DOHH2 (cell line): Measurements from ENCODE around the gene FLNA.

Source experiments
- H3F3A ChIP-seq: fragments of 200-600 bp; sonication (generic), shearing (Covaris generic); 2 replicates; pipeline ENCODE4 v1.6.0; 2016; ENCODE audit warnings: antibody characterized with exemption, mild to moderate bottlenecking; ENCODE audit not compliant: control insufficient read depth, insufficient read depth
- H3K27ac ChIP-seq: fragments of 200-600 bp; sonication (generic); 2 replicates; pipeline ENCODE4 v1.5.1; 2014; ENCODE audit warnings: low read depth, mild to moderate bottlenecking, low read length, moderate library complexity
- H3K27me3 ChIP-seq: fragments of 200-600 bp; sonication (generic); 2 replicates; pipeline ENCODE4 v1.6.1; 2014; ENCODE audit warnings: mild to moderate bottlenecking, low read length, mixed read lengths; ENCODE audit not compliant: control insufficient read depth
- H3K36me3 ChIP-seq: fragments of 200-600 bp; sonication (generic); 2 replicates; pipeline ENCODE4 v1.6.1; 2014; ENCODE audit warnings: mild to moderate bottlenecking, low read length, moderate library complexity, mixed read lengths; ENCODE audit not compliant: control insufficient read depth
- H3K4me1 ChIP-seq: fragments of 200-600 bp; sonication (generic); 2 replicates; pipeline ENCODE4 v1.6.1; 2014; ENCODE audit warnings: mild to moderate bottlenecking, low read length, mixed read lengths; ENCODE audit not compliant: control insufficient read depth
- H3K4me2 ChIP-seq: fragments of 200-600 bp; sonication (generic); 2 replicates; pipeline ENCODE4 v1.6.0; 2014; ENCODE audit warnings: mild to moderate bottlenecking, low read length, moderate library complexity
- H3K4me3 ChIP-seq: fragments of 200-600 bp; sonication (generic); 2 replicates; pipeline ENCODE4 v1.5.1; 2014; ENCODE audit warnings: mild to moderate bottlenecking, low read length, mixed read lengths
- H3K79me2 ChIP-seq: fragments of 200-600 bp; sonication (generic); 2 replicates; pipeline ENCODE4 v1.6.1; 2014; ENCODE audit warnings: mild to moderate bottlenecking, low read length, mixed read lengths; ENCODE audit not compliant: control insufficient read depth
- H3K9me2 ChIP-seq: fragments of 200-600 bp; sonication (generic); replicated peaks from 2 replicates; pipeline ENCODE4 v1.6.1; 2014; ENCODE audit warnings: mild to moderate bottlenecking, low read length, mixed read lengths; ENCODE audit not compliant: control insufficient read depth
- H3K9me3 ChIP-seq: fragments of 200-600 bp; sonication (generic); 2 replicates; pipeline ENCODE4 v1.6.1; 2014; ENCODE audit warnings: antibody characterized with exemption, low read length, mixed read lengths; ENCODE audit not compliant: control insufficient read depth, insufficient read depth
- H4K20me1 ChIP-seq: fragments of 200-600 bp; sonication (generic); 2 replicates; pipeline ENCODE4 v1.6.0; 2014; ENCODE audit warnings: low read depth, mild to moderate bottlenecking, antibody characterized with exemption, low read length, moderate library complexity; ENCODE audit not compliant: control insufficient read depth, insufficient read depth
- EZH2phosphoT487 ChIP-seq: fragments of 200-600 bp; sonication (generic); IDR thresholded peaks from 2 replicates; pipeline ENCODE4 v1.6.1; 2017; ENCODE audit warnings: borderline replicate concordance, mild to moderate bottlenecking, antibody characterized with exemption, low read length, moderate library complexity, mixed read lengths
- TF ChIP-seq, protein P1 (sequence below): fragments of 200-600 bp; sonication (generic); IDR thresholded peaks from one replicate; pipeline ENCODE4 v1.5.1; 2014; ENCODE audit warnings: antibody characterized with exemption, mild to moderate bottlenecking, low read depth, low read length; ENCODE audit not compliant: poor library complexity, severe bottlenecking

FLNA gene

DNA sequence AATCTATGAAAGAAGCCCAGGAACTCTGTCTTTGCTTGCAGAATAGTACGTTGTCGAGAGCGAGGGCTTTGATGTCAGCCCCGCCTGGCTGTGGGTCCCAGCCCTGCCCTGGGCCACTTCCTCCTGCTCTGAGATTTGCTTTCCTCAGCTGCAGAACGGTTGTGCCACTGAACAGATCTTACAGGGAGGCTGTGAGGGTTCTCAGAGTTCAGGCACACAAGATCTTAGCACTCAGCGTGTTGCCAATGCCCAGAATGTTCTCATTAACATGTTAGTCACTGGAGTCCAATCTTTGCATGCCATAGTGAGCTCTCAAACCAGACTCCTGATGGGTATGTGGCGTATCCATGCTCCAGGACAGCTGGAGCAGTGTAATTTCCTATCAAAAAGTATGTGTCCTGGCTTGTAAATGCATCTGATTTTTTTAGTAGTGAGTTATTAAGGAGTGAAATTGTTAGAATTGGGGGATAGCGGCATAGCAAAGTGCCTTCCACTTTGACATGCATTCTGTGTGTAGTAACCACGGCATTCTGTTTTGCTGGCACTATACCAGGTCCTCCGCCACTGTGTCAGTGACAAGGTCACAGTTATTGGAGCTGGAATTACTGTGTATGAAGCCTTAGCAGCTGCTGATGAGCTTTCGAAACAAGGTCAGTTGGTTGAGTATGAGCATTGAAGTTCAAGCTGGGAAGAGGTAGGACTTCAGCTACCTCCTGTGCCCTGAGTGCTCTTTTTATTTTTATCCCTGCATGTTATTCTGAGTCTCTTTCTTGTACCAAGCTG is 47.2 kb downstream of the FLNA start:
- TF ChIP-seq, protein P1, sequence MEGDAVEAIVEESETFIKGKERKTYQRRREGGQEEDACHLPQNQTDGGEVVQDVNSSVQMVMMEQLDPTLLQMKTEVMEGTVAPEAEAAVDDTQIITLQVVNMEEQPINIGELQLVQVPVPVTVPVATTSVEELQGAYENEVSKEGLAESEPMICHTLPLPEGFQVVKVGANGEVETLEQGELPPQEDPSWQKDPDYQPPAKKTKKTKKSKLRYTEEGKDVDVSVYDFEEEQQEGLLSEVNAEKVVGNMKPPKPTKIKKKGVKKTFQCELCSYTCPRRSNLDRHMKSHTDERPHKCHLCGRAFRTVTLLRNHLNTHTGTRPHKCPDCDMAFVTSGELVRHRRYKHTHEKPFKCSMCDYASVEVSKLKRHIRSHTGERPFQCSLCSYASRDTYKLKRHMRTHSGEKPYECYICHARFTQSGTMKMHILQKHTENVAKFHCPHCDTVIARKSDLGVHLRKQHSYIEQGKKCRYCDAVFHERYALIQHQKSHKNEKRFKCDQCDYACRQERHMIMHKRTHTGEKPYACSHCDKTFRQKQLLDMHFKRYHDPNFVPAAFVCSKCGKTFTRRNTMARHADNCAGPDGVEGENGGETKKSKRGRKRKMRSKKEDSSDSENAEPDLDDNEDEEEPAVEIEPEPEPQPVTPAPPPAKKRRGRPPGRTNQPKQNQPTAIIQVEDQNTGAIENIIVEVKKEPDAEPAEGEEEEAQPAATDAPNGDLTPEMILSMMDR: no peak
- TF ChIP-seq EZH2phosphoT487: no peak
- Histone ChIP-seq H3K36me3 (no peaks in the 10 kb centered on the region), H4K20me1 (no peaks in the 10 kb centered on the region), H3K79me2 (no peaks in the 10 kb centered on the region), H3K27me3 (peaks cover 9% of the 10 kb centered on the region), H3K9me2 (no peaks in the 10 kb centered on the region), H3K4me1 (peaks cover 22% of the 10 kb centered on the region), H3F3A (no peaks in the 10 kb centered on the region), H3K27ac (no peak overlapping the region), H3K9me3 (no peaks in the 10 kb centered on the region), H3K4me2 (no peak overlapping the region; the same call in 1 of the 2 replicates), H3K4me3 (no peak overlapping the region)

DNA sequence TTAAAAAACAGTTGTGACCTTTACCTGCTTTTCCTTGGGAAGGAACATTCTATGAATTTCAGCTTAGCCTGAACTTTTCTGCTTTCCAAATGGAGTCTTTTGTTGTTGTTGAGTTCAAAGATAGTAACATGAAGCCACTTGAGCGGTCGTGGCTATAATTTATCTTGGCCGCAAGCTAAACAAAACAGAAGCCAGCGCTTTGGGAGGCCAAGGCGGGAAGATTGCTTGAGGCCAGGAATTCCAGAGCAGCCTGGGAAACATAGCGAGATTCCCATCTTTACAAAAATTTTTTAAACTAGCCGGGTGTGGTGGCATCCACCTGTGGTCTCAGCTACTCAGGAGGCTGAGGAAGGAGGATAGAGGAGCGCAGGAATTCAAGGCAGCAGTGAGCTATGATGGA is 48.9 kb downstream of the FLNA start:
- Histone ChIP-seq H3K9me3 (no peaks in the 10 kb centered on the region), H3K79me2 (no peaks in the 10 kb centered on the region), H3K27ac (no peak overlapping the region), H3F3A (no peaks in the 10 kb centered on the region), H3K27me3 (peaks cover 9% of the 10 kb centered on the region), H3K4me2 (no peak overlapping the region), H3K9me2 (no peaks in the 10 kb centered on the region), H3K36me3 (no peaks in the 10 kb centered on the region), H3K4me3 (no peak overlapping the region), H3K4me1 (peaks cover 38% of the 10 kb centered on the region), H4K20me1 (no peaks in the 10 kb centered on the region)
- TF ChIP-seq, protein P1: no peak
- no peak for TF ChIP-seq EZH2phosphoT487

DNA sequence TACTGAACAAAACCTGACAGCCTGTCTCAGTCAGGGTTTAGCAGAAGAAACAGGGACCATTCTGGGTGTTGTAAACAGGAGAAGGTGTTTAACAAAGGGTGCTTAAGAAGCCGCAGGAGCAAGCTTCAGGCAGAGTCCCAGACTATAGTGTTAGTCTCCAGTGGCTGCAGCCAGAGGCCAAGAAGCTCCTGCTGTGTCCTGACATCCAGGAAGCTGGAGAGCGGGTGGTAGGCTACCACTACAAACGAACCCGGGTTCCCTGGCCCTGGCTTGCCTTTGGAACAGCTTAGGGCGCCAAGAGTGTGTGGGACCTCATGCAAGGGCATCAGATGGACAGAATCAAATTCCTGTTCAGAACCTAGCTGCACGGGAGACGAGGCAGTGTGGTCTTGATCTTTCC is 50.9 kb downstream of the FLNA start:
- Histone ChIP-seq H3K27ac (no peak overlapping the region), H3K4me3 (no peak overlapping the region), H3K4me2 (no peak overlapping the region), H3K36me3 (no peaks in the 10 kb centered on the region), H3K79me2 (no peaks in the 10 kb centered on the region), H3K27me3 (peaks cover 9% of the 10 kb centered on the region), H3F3A (no peaks in the 10 kb centered on the region), H4K20me1 (no peaks in the 10 kb centered on the region), H3K9me2 (no peaks in the 10 kb centered on the region), H3K9me3 (no peaks in the 10 kb centered on the region), H3K4me1 (peaks cover 45% of the 10 kb centered on the region)
- no peak for TF ChIP-seq EZH2phosphoT487
- TF ChIP-seq, protein P1: no peak
